Hippocampal formation (tissue), 2 donors: ENCODE measurements around the gene ZDHHC11B.

Experiments used
- DNase-seq, 2 donors: peaks; one replicate each; lab custom pipeline; 2025; lab: John Stamatoyannopoulos, UW

ZDHHC11B gene

GRCh38 chr5:660491-661030 lies 124.0 kb downstream of the ZDHHC11B start:
- DNase-seq, result no peak
